ENCODE measurements around the gene PRR5L. TPM values are rescaled to one million over a fixed set of nuclear protein-coding genes. Genes with fewer than 3 reads are reported as not detected.
A peak's percentile ranks its signal among the peaks of the same experiment; 100 is the strongest.

The PRR5L gene
- total RNA-seq, 8 experiments from 2014 or later = 0.63 to 21.8 (median 4.2) TPM

DNA sequence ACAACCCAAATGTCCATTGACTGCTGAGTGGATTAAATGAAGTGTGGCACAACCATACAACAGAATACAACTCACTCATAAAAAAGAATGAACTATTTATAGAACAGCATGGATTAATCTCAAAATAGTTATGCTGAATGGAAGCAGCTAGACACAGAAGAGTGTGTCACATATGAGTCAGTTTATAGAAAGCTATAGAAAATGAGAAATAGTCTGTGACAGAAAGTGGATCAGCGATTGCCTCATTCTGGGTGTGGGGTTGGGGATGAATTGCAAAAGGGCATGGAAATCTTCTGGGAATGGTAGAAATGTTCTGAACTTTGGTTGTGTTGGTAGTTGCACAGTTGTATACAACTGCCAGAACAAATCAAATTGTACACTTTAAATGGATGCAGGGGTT lies 37.4 kb downstream of the PRR5L start:
- 17 to 100% (median 74%) methylated on average over 1 of the region's 1 CpG; no CpG with 5 or more reads in 4 of the 10 experiments for WGBS, 10 experiments
- ATAC-seq (replicated peaks in 6 of 8) = peak in 4 of 8 experiments; percentile 32 to 96 (median 86)

GRCh38 chr11:36333897-36334296 lies 37.8 kb downstream of the PRR5L start:
- Histone ChIP-seq H3K4me1 (replicated peaks in 1 of 2) (no peaks in the 10 kb centered on the region), H3K4me3 (no peak overlapping the region), H3K27ac (no peak overlapping the region)
- ATAC-seq (replicated peaks in 6 of 8) = peak in 6 of 8 experiments; percentile 22 to 87 (median 75)
- in situ Hi-C loops (cut with MboI; ENCODE audit: low pct_unique_long_range_greater_than_20kb in 2 of 9, low sequenced_read_pairs in 9 of 9, unreplicated experiment in 9 of 9) = no loop called here
- WGBS, 10 experiments = 0 to 83% (median 50%) methylated on average over 1 to 2 of the region's 2 CpGs; no CpG with 5 or more reads in 3 of the 10 experiments

More for the DNA sequence above, 37.4 kb downstream of the PRR5L start:
- H3K4me1 ChIP-seq (replicated peaks in 1 of 2) = no peaks in the 10 kb centered on the region
- in situ Hi-C loops (cut with MboI; ENCODE audit: low pct_unique_long_range_greater_than_20kb in 2 of 9, low sequenced_read_pairs in 9 of 9, unreplicated experiment in 9 of 9) = no loop called here
- no peak overlapping the region for H3K27ac ChIP-seq
- H3K4me3 ChIP-seq = no peak overlapping the region

- H3K4me3 ChIP-seq = no peak overlapping the region
- peaks cover 2 to 16% of the 10 kb centered on the region in 2 donors for H3K4me1 ChIP-seq (replicated peaks in 1 of 2)
- H3K27ac ChIP-seq = no peak overlapping the region
- ATAC-seq (replicated peaks in 6 of 8) = peak in 2 of 8 experiments; percentile 37 to 67
- 13 to 86% (median 82%) methylated on average over 1 to 2 of the region's 2 CpGs; no CpG with 5 or more reads in 5 of the 10 experiments for WGBS, 10 experiments
- in situ Hi-C loops (cut with MboI; ENCODE audit: low pct_unique_long_range_greater_than_20kb in 2 of 9, low sequenced_read_pairs in 9 of 9, unreplicated experiment in 9 of 9) = no loop called here
Observed at GRCh38 chr11:36339888-36340287, 43.8 kb downstream of the PRR5L start.

GRCh38 chr11:36340897-36341296 lies 44.8 kb downstream of the PRR5L start:
- 0 to 73% (median 60%) methylated on average over 1 to 4 of the region's 5 CpGs; no CpG with 5 or more reads in 1 of the 10 experiments for WGBS, 10 experiments
- H3K27ac ChIP-seq = no peak overlapping the region
- peak in 4 of 8 experiments; percentile 32 to 64 (median 50) for ATAC-seq (replicated peaks in 6 of 8)
- in situ Hi-C loops (cut with MboI; ENCODE audit: low pct_unique_long_range_greater_than_20kb in 2 of 9, low sequenced_read_pairs in 9 of 9, unreplicated experiment in 9 of 9) = no loop called here
- H3K4me1 ChIP-seq (replicated peaks in 1 of 2) = peaks cover 2 to 16% of the 10 kb centered on the region in 2 donors
- no peak overlapping the region for H3K4me3 ChIP-seq

- Histone ChIP-seq H3K4me3 (no peak overlapping the region), H3K4me1 (replicated peaks in 1 of 2) (peaks cover 2 to 16% of the 10 kb centered on the region in 2 donors), H3K27ac (no peak overlapping the region)
- WGBS, 10 experiments = 22 to 89% (median 56%) methylated on average over 2 to 8 of the region's 8 CpGs; no CpG with 5 or more reads in 1 of the 10 experiments
- ATAC-seq (replicated peaks in 6 of 8) = no peak
- in situ Hi-C loops (cut with MboI; ENCODE audit: low pct_unique_long_range_greater_than_20kb in 2 of 9, low sequenced_read_pairs in 9 of 9, unreplicated experiment in 9 of 9) = no loop called here
Observed at GRCh38 chr11:36341915-36342314, 45.8 kb downstream of the PRR5L start.

DNA sequence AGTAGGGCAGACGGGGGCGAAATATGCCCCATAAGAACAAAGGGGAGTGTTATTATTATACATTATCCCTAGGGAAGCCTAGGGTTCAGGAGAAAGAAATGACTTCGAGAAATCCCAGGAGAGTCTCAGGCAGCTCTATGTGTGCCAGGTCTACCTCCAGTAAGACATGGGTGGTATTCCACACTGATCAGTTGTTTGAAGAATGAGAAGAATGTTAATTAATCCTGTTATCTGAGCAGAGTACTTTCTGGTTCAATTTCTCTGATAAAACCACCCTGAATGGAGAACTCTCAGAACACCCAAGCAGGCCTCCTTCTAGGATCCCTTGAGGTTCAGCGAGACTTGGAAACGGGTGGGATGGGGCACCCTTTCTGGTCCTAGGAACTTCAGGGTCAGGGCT lies 46.2 kb downstream of the PRR5L start:
- Histone ChIP-seq H3K4me1 (replicated peaks in 1 of 2) (peaks cover 2 to 16% of the 10 kb centered on the region in 2 donors), H3K4me3 (no peak overlapping the region), H3K27ac (no peak overlapping the region)
- no peak for ATAC-seq (replicated peaks in 6 of 8)
- WGBS, 10 experiments = 51 to 100% (median 80%) methylated on average over 1 to 5 of the region's 5 CpGs; no CpG with 5 or more reads in 3 of the 10 experiments
- in situ Hi-C loops (cut with MboI; ENCODE audit: low pct_unique_long_range_greater_than_20kb in 2 of 9, low sequenced_read_pairs in 9 of 9, unreplicated experiment in 9 of 9) = no loop called here

- ATAC-seq (replicated peaks in 6 of 8) = no peak
- Histone ChIP-seq H3K4me3 (no peak overlapping the region), H3K27ac (no peak overlapping the region), H3K4me1 (replicated peaks in 1 of 2) (peaks cover 2 to 16% of the 10 kb centered on the region in 2 donors)
- WGBS, 10 experiments = 90 to 100% (median 100%) methylated on average over 1 to 5 of the region's 5 CpGs; no CpG with 5 or more reads in 4 of the 10 experiments
- in situ Hi-C loops (cut with MboI; ENCODE audit: low pct_unique_long_range_greater_than_20kb in 2 of 9, low sequenced_read_pairs in 9 of 9, unreplicated experiment in 9 of 9) = no loop called here
Observed at GRCh38 chr11:36343436-36343835, 47.3 kb downstream of the PRR5L start.

DNA sequence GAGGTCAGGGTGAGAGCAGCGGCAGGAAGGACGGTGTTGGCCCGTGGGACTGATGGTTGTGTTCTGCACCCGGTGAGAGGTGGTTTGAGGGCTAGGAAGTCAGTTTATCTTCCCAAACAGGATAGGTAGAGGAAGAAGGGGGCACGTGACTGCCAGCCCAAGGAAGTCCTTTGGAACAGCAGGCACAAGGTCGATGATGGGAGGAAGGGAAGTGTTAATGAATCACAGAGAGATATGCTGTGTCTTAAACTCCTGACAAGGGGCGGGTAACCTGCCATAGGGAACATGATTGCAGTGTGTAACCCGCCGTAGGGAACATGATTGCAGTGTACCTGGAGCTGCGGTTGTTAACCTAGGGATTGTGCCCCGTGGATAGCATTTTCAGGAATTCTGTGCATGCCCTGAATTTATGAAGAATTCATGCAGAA lies 49.0 kb downstream of the PRR5L start:
- Histone ChIP-seq H3K27ac (no peak overlapping the region), H3K4me3 (no peak overlapping the region), H3K4me1 (replicated peaks in 1 of 2) (peaks cover 2 to 15% of the 10 kb centered on the region in 2 donors)
- no peak for ATAC-seq (replicated peaks in 6 of 8)
- in situ Hi-C loops (cut with MboI; ENCODE audit: low pct_unique_long_range_greater_than_20kb in 2 of 9, low sequenced_read_pairs in 9 of 9, unreplicated experiment in 9 of 9) = no loop called here
- WGBS, 10 experiments = 35 to 88% (median 70%) methylated on average over 2 to 9 of the region's 11 CpGs

DNA sequence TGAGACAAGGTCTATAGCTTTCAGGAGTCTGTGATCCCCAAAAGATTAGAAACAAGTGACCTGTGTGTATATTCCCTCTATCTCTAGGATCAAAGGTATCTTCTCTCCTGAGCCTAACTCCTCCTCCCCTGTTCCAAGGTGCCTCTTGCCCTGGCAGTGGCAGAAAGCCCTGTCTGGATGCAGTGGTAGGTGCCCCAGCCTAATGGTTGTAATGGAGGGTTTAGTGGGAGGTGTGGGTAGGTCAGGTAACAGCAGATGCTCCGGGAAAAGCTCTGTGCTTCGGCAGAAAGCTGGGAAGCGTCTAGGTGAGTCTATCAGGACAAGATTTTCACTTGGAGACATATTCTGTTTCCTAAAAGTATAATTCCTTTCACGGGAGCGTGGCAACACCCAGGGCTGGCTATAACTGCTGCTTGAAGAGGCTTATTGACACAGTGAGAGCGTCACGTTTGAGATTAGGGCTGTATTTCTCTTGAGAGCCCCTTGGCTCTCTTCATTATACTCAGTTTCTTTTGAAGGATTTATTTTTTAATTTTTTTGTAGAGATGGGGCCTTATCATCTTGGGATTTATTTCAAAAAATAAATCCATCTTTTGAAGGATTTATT lies 49.5 kb downstream of the PRR5L start:
- WGBS, 10 experiments = 20 to 100% (median 78%) methylated on average over 1 to 7 of the region's 7 CpGs; no CpG with 5 or more reads in 1 of the 10 experiments
- H3K4me1 ChIP-seq (replicated peaks in 1 of 2) = peaks cover 2 to 9% of the 10 kb centered on the region in 2 donors
- in situ Hi-C loops (cut with MboI; ENCODE audit: low pct_unique_long_range_greater_than_20kb in 2 of 9, low sequenced_read_pairs in 9 of 9, unreplicated experiment in 9 of 9) = no loop called here
- ATAC-seq (replicated peaks in 6 of 8) = no peak
- no peak overlapping the region for H3K27ac ChIP-seq
- H3K4me3 ChIP-seq = no peak overlapping the region

GRCh38 chr11:36346562-36347383 lies 50.7 kb downstream of the PRR5L start:
- in situ Hi-C loops (cut with MboI; ENCODE audit: low pct_unique_long_range_greater_than_20kb in 2 of 9, low sequenced_read_pairs in 9 of 9, unreplicated experiment in 9 of 9) = no loop called here
- Histone ChIP-seq H3K4me1 (replicated peaks in 1 of 2) (peaks cover 0 to 4% of the 10 kb centered on the region in 2 donors), H3K27ac (no peak overlapping the region), H3K4me3 (no peak overlapping the region)
- 20 to 92% (median 84%) methylated on average over 2 to 5 of the region's 5 CpGs for WGBS, 10 experiments
- ATAC-seq (replicated peaks in 6 of 8) = no peak

DNA sequence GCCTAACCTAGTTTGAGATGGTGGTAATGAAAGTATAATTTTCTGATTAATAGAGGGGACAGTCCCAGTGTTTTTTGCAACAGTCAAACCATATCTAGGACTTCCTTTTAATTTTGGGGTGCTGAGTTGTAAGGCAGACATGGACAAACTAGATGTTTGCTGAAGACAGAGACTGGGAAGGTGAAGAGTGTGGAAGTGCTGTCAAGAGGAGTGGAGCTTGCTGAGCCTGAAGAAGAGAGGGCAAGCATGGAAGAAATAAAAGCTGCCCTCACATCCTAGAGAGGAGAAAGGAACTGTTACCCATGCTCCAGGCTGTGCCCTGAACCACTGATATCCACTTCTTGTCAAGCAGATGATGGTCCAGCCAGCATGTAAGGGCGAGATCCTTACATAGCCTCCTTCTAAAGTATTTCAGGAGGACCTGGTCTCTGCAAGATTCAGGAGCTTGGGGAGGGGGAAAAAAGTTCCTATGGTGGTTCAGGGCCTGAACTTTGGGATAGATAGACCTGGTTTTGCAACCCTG lies 51.4 kb downstream of the PRR5L start:
- Histone ChIP-seq H3K4me1 (replicated peaks in 1 of 2) (peaks cover 0 to 4% of the 10 kb centered on the region in 2 donors), H3K27ac (no peak overlapping the region), H3K4me3 (no peak overlapping the region)
- in situ Hi-C loops (cut with MboI; ENCODE audit: low pct_unique_long_range_greater_than_20kb in 2 of 9, low sequenced_read_pairs in 9 of 9, unreplicated experiment in 9 of 9) = no loop called here
- no peak for ATAC-seq (replicated peaks in 6 of 8)
- WGBS, 10 experiments = 17 to 100% (median 100%) methylated on average over 1 of the region's 1 CpG; no CpG with 5 or more reads in 3 of the 10 experiments

DNA sequence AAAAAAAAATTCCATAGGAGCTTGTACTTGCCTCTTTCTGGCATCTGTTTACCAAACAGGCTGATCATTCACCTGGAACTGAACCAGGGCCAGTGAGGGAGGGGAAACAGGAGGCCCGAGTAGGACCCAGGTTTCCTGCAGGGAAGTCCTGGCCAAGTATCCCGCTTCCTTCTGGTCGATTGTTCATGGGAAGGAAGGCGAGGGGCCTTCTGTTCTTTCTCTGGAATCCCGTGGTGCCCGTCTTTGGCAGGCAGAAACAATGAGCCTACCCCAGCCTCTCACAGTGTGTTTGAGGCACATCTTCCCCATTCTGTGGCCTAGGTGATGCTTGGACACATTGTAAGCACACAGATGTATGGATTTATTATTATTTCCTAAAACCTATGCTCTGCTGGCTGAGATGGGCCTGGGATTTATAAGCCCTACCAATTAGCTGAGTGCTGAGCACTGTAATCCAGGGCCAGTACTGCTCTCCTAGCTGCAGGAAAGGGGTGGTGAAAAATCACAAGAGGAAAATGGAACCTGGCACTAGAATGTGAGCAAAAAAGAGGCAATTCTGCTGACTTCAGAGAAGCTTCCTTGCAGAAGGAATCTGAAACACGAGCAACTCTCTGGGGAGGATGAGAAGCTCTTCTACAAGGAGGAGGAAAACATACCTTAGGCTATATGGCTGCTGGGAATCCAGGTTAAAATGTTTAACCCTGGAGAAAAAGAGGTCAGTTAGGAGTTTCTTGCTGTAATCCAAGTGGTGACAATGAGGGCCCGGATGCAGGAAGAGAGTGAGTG lies 53.5 kb downstream of the PRR5L start:
- in situ Hi-C loops (cut with MboI; ENCODE audit: low pct_unique_long_range_greater_than_20kb in 2 of 9, low sequenced_read_pairs in 9 of 9, unreplicated experiment in 9 of 9) = no loop called here
- ATAC-seq (replicated peaks in 6 of 8) = peak in 2 of 8 experiments; percentile 21 to 58
- no peak overlapping the region for H3K4me3 ChIP-seq
- no peak overlapping the region for H3K27ac ChIP-seq
- H3K4me1 ChIP-seq (replicated peaks in 1 of 2) = peaks cover 0 to 4% of the 10 kb centered on the region in 2 donors
- 0 to 67% (median 37%) methylated on average over 1 to 5 of the region's 8 CpGs; no CpG with 5 or more reads in 1 of the 10 experiments for WGBS, 10 experiments

Data from motor neuron (in vitro differentiated cells).